Smooth muscle cell (in vitro differentiated cells): ENCODE results near the gene DAG1. TPM values are rescaled to one million over a fixed set of nuclear protein-coding genes. Genes with fewer than 3 reads are reported as not detected.

Experiments
- DNase-seq: peaks from one replicate; lab custom pipeline; 2025; ENCODE audit not compliant: unreplicated experiment; lab: John Stamatoyannopoulos, UW
- H2AFZ ChIP-seq: fragments of 200-600 bp; sonication (generic); 2 replicates; pipeline ENCODE4 v1.6.0; 2016; ENCODE audit warnings: antibody characterized with exemption, low read depth, mild to moderate bottlenecking
- H3F3A ChIP-seq: fragments of 200-600 bp; sonication (generic); 2 replicates; pipeline ENCODE4 v1.6.0; 2017; ENCODE audit warnings: antibody characterized with exemption, low read depth
- H3K27ac ChIP-seq: fragments of 200-600 bp; sonication (generic); 2 replicates; pipeline ENCODE4 v1.5.1; 2016; ENCODE audit warnings: low read depth, mild to moderate bottlenecking
- H3K27me3 ChIP-seq: fragments of 200-600 bp; sonication (generic); 2 replicates; pipeline ENCODE4 v1.6.1; 2016; ENCODE audit warnings: low read depth, mild to moderate bottlenecking
- H3K36me3 ChIP-seq: fragments of 200-600 bp; sonication (generic); 2 replicates; pipeline ENCODE4 v1.5.1; 2016; ENCODE audit warnings: low read depth
- H3K4me1 ChIP-seq: fragments of 200-600 bp; sonication (generic); 2 replicates; pipeline ENCODE4 v1.5.1; 2016; ENCODE audit warnings: low read depth
- H3K4me2 ChIP-seq: fragments of 200-600 bp; sonication (generic); 2 replicates; pipeline ENCODE4 v1.6.0; 2016; ENCODE audit warnings: mild to moderate bottlenecking
- H3K4me3 ChIP-seq: fragments of 200-600 bp; sonication (generic); 2 replicates; pipeline ENCODE4 v1.5.1; 2016; ENCODE audit warnings: mild to moderate bottlenecking
- H3K79me2 ChIP-seq: fragments of 200-600 bp; sonication (generic); 2 replicates; pipeline ENCODE4 v1.6.0; 2016; ENCODE audit warnings: low read depth, mild to moderate bottlenecking
- H3K9ac ChIP-seq: fragments of 200-600 bp; sonication (generic); 2 replicates; pipeline ENCODE4 v1.6.0; 2016; ENCODE audit warnings: low read depth
- H3K9me3 ChIP-seq: fragments of 200-600 bp; sonication (generic); replicated peaks from 2 replicates; pipeline ENCODE4 v1.5.1; 2016; ENCODE audit warnings: low read depth
- H4K20me1 ChIP-seq: fragments of 200-600 bp; sonication (generic); 2 replicates; pipeline ENCODE4 v1.6.0; 2016; ENCODE audit warnings: low read depth
- CTCF ChIP-seq: fragments of 200-600 bp; sonication (generic); IDR thresholded peaks from 2 replicates; pipeline ENCODE4 v1.5.1; 2017; ENCODE audit warnings: borderline replicate concordance, mild to moderate bottlenecking, antibody characterized with exemption; ENCODE audit not compliant: insufficient read depth, poor library complexity, severe bottlenecking
- WGBS: methylation state at CpG from one replicate; pipeline ENCODE4 v1.1.7; 2016; ENCODE audit warnings: low lambda C conversion rate; 5-methylcytosine and 5-hydroxymethylcytosine counted together
- polyA plus RNA-seq: library from polyadenylated mRNA; unstranded; fragments of >200 nt; fragmentation: Nextera tagmentation; extraction: Ambion mirVana; gene quantifications from 2 replicates; pipeline ENCODE4 v1.2.1, GENCODE V29; 2016
- total RNA-seq: library from RNA; depleted of rRNA; stranded (reverse); fragments of >200 nt; gene quantifications from 2 replicates; pipeline ENCODE4 v1.2.3, GENCODE V29; 2014

The DAG1 gene
- total and polyA plus RNA-seq, 2 experiments from 2014 or later: 32.1 to 61.6 TPM

- DNase-seq: no peak
- Histone ChIP-seq H3K4me2 (peak overlapping the region; percentile 93), H3K9ac (no peak overlapping the region), H3K27ac (peak overlapping the region; percentile 82), H3K36me3 (no peaks in the 10 kb centered on the region), H3F3A (peaks cover 22% of the 10 kb centered on the region), H3K9me3 (no peaks in the 10 kb centered on the region), H3K79me2 (peaks cover 60% of the 10 kb centered on the region), H3K4me3 (peak overlapping the region; percentile 91), H4K20me1 (peaks cover 13% of the 10 kb centered on the region), H3K4me1 (peaks cover 24% of the 10 kb centered on the region), H2AFZ (no peak overlapping the region), H3K27me3 (no peaks in the 10 kb centered on the region)
- no peak for TF ChIP-seq CTCF
- WGBS: 81% methylated on average over 6 of the region's 6 CpGs
These were observed 1.9 kb downstream of the DAG1 start for GRCh38 chr3:49471856-49472495.

- Histone ChIP-seq H3K27ac (no peak overlapping the region), H3K9me3 (no peaks in the 10 kb centered on the region), H3K27me3 (no peaks in the 10 kb centered on the region), H3K36me3 (no peaks in the 10 kb centered on the region), H3K4me2 (no peak overlapping the region), H4K20me1 (peaks cover 8% of the 10 kb centered on the region), H3K79me2 (peaks cover 72% of the 10 kb centered on the region), H2AFZ (no peak overlapping the region), H3F3A (peaks cover under 1% of the 10 kb centered on the region), H3K4me1 (peaks cover 4% of the 10 kb centered on the region), H3K9ac (no peak overlapping the region), H3K4me3 (no peak overlapping the region)
- no peak for DNase-seq
- no peak for TF ChIP-seq CTCF
- 100% methylated on average over 1 of the region's 1 CpG for WGBS
These were observed 6.5 kb downstream of the DAG1 start for GRCh38 chr3:49476563-49476962.

- Histone ChIP-seq H3K4me2 (no peak overlapping the region), H3K36me3 (no peaks in the 10 kb centered on the region), H3K4me1 (peaks cover 3% of the 10 kb centered on the region), H3K4me3 (no peak overlapping the region), H3F3A (no peaks in the 10 kb centered on the region), H4K20me1 (peaks cover 3% of the 10 kb centered on the region), H3K9me3 (no peaks in the 10 kb centered on the region), H3K9ac (no peak overlapping the region), H3K27ac (no peak overlapping the region), H3K79me2 (peaks cover 46% of the 10 kb centered on the region), H2AFZ (no peak overlapping the region), H3K27me3 (no peaks in the 10 kb centered on the region)
- DNase-seq: no peak
- TF ChIP-seq CTCF: no peak
These were observed 12.7 kb downstream of the DAG1 start for GRCh38 chr3:49482766-49483165.

- H3K9me3 ChIP-seq: no peaks in the 10 kb centered on the region
- no peak for TF ChIP-seq CTCF
- H2AFZ ChIP-seq: no peak overlapping the region
- H4K20me1 ChIP-seq: peaks cover 3% of the 10 kb centered on the region
- no peak overlapping the region for H3K27ac ChIP-seq
- no peaks in the 10 kb centered on the region for H3K27me3 ChIP-seq
- no peaks in the 10 kb centered on the region for H3K36me3 ChIP-seq
- DNase-seq: no peak
- WGBS: 75% methylated on average over 3 of the region's 3 CpGs
- H3K79me2 ChIP-seq: peaks cover 47% of the 10 kb centered on the region
- no peaks in the 10 kb centered on the region for H3F3A ChIP-seq
- H3K9ac ChIP-seq: no peak overlapping the region
- no peak overlapping the region for H3K4me3 ChIP-seq
- H3K4me2 ChIP-seq: peak overlapping the region; percentile 0
- peaks cover 3% of the 10 kb centered on the region for H3K4me1 ChIP-seq
These were observed 14.4 kb downstream of the DAG1 start for GRCh38 chr3:49484471-49484870.
